DMS114 treated with DMSO at 0.1 percent for 48 hours (cell line): ENCODE data around the gene DPPA3.
"Not testable (repeated sequence)": the region's sequence is repeated elsewhere in the genome, so short reads cannot be mapped to it uniquely, and the experiment has no call there.

Experiments
- DNase-seq: peaks from one replicate; lab custom pipeline; 2025; ENCODE audit not compliant: unreplicated experiment; lab: John Stamatoyannopoulos, UW

The DPPA3 gene

GRCh38 chr12:7729746-7730145 is 18.5 kb downstream of the DPPA3 start:
- no peak for DNase-seq

- DNase-seq = not testable (repeated sequence)
Observed at GRCh38 chr12:7730984-7731383, 19.8 kb downstream of the DPPA3 start.

GRCh38 chr12:7731486-7731885 is 20.3 kb downstream of the DPPA3 start:
- DNase-seq = no peak

GRCh38 chr12:7732993-7733392 is 21.8 kb downstream of the DPPA3 start:
- DNase-seq = no peak

GRCh38 chr12:7747246-7747645 is 36.0 kb downstream of the DPPA3 start, which contains the start of gene CLEC4C:
TSS of gene CLEC4C (minus strand) at chr12:7747375. CDS start at chr12:7747348, 27 bp downstream.
- no peak for DNase-seq

GRCh38 chr12:7748852-7749251 is 37.6 kb downstream of the DPPA3 start:
- DNase-seq = no peak

- no peak for DNase-seq
Observed at GRCh38 chr12:7749442-7749841, 38.2 kb downstream of the DPPA3 start.

GRCh38 chr12:7750350-7750749 is 39.1 kb downstream of the DPPA3 start:
- no peak for DNase-seq

GRCh38 chr12:7751394-7751793 is 40.2 kb downstream of the DPPA3 start:
- no peak for DNase-seq

- DNase-seq = not testable (repeated sequence)
Observed at GRCh38 chr12:7751941-7752922, 41.0 kb downstream of the DPPA3 start.

GRCh38 chr12:7755668-7756067 is 44.4 kb downstream of the DPPA3 start:
- DNase-seq = not testable (repeated sequence)

- no peak for DNase-seq
Observed at GRCh38 chr12:7756993-7757392, 45.8 kb downstream of the DPPA3 start.

GRCh38 chr12:7758766-7759140 is 47.5 kb downstream of the DPPA3 start:
- DNase-seq = no peak
